Stomach smooth muscle (tissue), 2 donors: Measurements from ENCODE around the gene NLRP3.
A peak's percentile ranks its signal among the peaks of the same experiment; 100 is the strongest.
"Not testable (repeated sequence)": the region's sequence is repeated elsewhere in the genome, so short reads cannot be mapped to it uniquely, and the experiment has no call there.

Experiments
- H3K27ac ChIP-seq: one replicate; pipeline ENCODE4 v1.7.0; 2013; ENCODE audit warnings: mild to moderate bottlenecking, low read length, inconsistent platforms
- H3K27me3 ChIP-seq, 2 donors: one replicate each; pipeline ENCODE4 v1.7.0; 2013; ENCODE audit warnings: low read length in 2 of 2; ENCODE audit not compliant: insufficient read depth in 2 of 2, control insufficient read depth in 1 of 2
- H3K36me3 ChIP-seq, 2 donors: one replicate each; pipeline ENCODE4 v1.7.0; 2013; ENCODE audit warnings: low read length in 2 of 2; ENCODE audit not compliant: control insufficient read depth in 2 of 2, insufficient read depth in 2 of 2
- H3K4me1 ChIP-seq: one replicate; pipeline ENCODE4 v1.7.0; 2013; ENCODE audit warnings: low read length; ENCODE audit not compliant: control insufficient read depth, insufficient read depth
- H3K4me3 ChIP-seq, 2 donors: one replicate each; pipeline ENCODE4 v1.7.0; 2013; ENCODE audit warnings: low read length in 2 of 2
- H3K9ac ChIP-seq, 2 donors: one replicate each; pipeline ENCODE4 v1.7.0; 2013; ENCODE audit warnings: low read length in 2 of 2, mild to moderate bottlenecking in 1 of 2
- H3K9me3 ChIP-seq, 2 donors: one replicate each; pipeline ENCODE4 v1.7.0; 2013; ENCODE audit warnings: low read length in 2 of 2; ENCODE audit not compliant: control insufficient read depth in 2 of 2
- donor health status: healthy.
- donor health status: Pancreatic carcinoma.

The NLRP3 gene

DNA sequence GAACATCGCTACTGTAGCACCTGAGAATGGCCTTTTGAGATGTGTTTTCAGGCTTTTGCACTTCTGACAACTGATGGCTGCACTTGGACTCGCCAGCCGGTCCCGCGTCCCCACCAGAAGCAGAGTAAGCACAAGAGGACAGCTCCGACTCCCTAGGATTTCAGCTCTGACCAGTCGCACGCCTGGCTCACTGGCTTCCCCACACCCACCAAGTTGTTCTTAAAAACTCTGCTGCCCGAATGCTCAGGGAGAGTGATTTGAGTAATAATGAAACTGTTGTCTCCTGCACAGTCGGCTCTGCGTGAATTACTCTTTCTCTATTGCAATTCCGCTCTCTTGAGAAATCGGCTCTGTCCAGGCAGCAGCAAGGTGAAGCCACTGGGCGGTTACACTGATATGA is 40.2 kb upstream of the NLRP3 start:
- Histone ChIP-seq H3K27me3 (peaks cover 0 to 5% of the 10 kb centered on the region in 2 donors), H3K9ac (no peak overlapping the region), H3K36me3 (no peaks in the 10 kb centered on the region)

DNA sequence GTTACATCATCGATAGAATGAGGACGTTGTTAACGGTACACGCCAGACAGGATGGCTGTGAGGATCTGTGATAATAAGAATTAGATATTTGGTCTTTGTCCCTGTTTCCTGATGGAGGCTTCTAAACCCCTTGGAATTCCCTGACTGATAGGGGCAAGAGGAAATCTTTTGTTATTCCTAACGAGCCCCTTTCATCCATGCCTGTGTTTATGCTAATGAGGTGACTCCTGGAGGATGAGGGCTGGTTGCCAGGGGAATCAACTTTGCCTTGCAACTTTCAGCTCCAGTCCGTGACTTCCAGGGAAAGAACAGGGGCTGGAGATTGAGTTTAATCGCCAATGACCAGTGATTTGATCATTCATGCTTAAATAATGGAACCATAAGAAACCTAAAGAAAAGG is 39.3 kb upstream of the NLRP3 start:
- no peaks in the 10 kb centered on the region for H3K9me3 ChIP-seq
- H3K4me1 ChIP-seq, result peaks cover under 1% of the 10 kb centered on the region
- no peaks in the 10 kb centered on the region for H3K36me3 ChIP-seq
- H3K9ac ChIP-seq, result no peak overlapping the region
- no peak overlapping the region for H3K27ac ChIP-seq
- peaks cover 0 to 5% of the 10 kb centered on the region in 2 donors for H3K27me3 ChIP-seq
- H3K4me3 ChIP-seq, result no peak overlapping the region

More for the DNA sequence above, 40.2 kb upstream of the NLRP3 start:
- no peak overlapping the region for H3K4me3 ChIP-seq
- no peaks in the 10 kb centered on the region for H3K9me3 ChIP-seq
- no peak overlapping the region for H3K27ac ChIP-seq
- H3K4me1 ChIP-seq, result peaks cover 7% of the 10 kb centered on the region

DNA sequence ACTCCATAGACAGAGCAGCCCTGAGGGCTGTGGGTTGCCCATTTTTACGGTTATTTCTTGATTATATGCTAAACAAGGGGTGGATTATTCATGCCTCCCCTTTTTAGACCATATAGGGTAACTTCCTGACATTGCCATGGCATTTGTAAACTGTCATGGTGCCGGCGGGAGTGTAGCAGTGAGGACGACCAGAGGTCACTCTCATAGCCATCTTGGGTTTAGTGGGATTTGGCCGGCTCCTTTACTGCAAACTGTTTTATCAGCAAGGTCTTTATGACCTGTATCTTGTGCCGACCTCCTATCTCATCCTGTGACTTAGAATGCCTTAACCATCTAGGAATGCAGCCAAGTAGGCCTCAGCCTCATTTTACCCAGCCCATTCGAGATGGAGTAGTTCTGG is 38.3 kb upstream of the NLRP3 start:
- H3K4me3 ChIP-seq, H3K27ac ChIP-seq, H3K27me3 ChIP-seq, H3K9ac ChIP-seq, H3K36me3 ChIP-seq, H3K9me3 ChIP-seq, H3K4me1 ChIP-seq: not testable (repeated sequence)

DNA sequence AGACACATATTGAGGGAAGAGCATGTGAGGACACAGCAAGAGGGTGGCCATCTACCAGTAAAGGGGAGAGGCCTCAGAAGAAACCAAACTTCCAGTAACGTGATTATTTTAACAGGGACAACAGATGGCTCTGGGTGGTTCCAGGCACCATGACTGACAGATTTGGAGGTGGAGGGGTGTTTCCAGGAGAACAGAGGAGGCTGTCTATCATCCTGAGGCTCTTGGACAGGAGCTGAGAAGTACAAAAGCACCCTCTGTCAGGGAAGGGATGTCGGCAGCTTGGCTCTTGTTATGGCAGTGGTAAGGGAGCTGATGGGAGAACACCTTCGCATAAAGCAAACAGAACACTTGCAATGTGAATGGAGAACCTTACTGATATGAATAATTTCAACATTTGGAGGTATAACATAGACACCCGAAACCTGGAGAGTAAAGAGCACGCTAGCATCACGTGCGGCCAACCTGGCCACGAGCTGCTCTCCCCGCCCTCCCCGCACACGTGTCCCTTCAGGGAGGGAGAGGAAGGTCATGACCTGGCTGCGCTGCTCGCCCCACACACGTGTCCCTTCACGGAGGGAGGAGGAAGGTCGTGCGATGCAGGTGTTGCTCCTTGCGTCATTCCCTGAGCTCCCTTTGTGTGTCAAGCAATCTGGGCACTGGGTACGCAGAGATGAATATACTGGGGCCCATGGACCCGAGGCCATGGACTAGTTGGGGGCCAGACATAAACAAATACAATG is 37.5 kb upstream of the NLRP3 start:
- Histone ChIP-seq H3K9me3 (no peaks in the 10 kb centered on the region), H3K36me3 (no peaks in the 10 kb centered on the region), H3K9ac (no peak overlapping the region), H3K4me1 (no peaks in the 10 kb centered on the region), H3K27me3 (peaks cover 0 to 5% of the 10 kb centered on the region in 2 donors), H3K27ac (no peak overlapping the region), H3K4me3 (no peak overlapping the region)

DNA sequence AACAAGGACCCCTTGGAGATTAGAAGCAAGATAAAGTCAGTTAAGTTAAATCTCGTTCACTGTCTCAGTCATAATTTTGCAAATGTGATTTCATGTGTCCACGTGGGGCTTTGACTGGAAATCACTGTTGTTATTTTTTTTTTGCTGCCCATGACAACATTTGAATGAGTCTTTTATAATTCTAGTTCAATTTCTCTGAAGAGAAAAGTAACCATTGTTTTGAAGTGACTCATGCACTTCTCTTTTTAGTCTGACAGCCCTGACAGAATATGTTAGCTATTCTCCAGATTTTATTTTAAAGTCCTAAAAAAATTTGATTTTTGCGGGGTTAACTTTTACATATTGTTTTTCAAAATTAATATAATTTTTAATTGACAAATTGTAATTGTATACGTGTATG is 30.7 kb upstream of the NLRP3 start:
- H3K4me3 ChIP-seq, result no peak overlapping the region
- no peak overlapping the region for H3K27ac ChIP-seq

DNA sequence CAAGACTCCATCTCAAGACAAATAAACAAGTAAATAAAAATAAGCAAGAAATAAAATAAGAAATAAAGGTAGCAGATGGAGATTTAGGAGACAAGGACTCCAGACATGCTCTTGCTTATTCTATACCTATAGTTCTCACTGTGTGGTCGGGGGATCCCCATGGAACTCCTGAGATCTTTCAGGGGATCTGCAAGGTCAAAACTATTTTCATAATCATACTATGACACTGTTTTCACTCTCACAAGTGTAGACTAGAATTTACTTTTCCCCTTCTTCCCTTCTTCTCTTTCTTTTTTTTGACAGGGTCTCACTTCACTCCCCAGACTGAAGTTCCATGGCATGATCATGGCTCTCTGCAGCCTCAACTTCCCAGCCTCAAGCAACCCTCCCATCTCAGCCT is 29.8 kb upstream of the NLRP3 start:
- Histone ChIP-seq H3K4me3 (no peak overlapping the region), H3K9me3 (no peaks in the 10 kb centered on the region), H3K36me3 (no peaks in the 10 kb centered on the region), H3K9ac (no peak overlapping the region), H3K27me3 (peaks cover 0 to 2% of the 10 kb centered on the region in 2 donors), H3K4me1 (peaks cover 4% of the 10 kb centered on the region), H3K27ac (no peak overlapping the region)

More for the DNA sequence above, 30.7 kb upstream of the NLRP3 start:
- H3K9ac ChIP-seq, result no peak overlapping the region
- no peaks in the 10 kb centered on the region for H3K9me3 ChIP-seq
- H3K4me1 ChIP-seq, result peaks cover 4% of the 10 kb centered on the region
- H3K36me3 ChIP-seq, result no peaks in the 10 kb centered on the region
- peaks cover 0 to 2% of the 10 kb centered on the region in 2 donors for H3K27me3 ChIP-seq

DNA sequence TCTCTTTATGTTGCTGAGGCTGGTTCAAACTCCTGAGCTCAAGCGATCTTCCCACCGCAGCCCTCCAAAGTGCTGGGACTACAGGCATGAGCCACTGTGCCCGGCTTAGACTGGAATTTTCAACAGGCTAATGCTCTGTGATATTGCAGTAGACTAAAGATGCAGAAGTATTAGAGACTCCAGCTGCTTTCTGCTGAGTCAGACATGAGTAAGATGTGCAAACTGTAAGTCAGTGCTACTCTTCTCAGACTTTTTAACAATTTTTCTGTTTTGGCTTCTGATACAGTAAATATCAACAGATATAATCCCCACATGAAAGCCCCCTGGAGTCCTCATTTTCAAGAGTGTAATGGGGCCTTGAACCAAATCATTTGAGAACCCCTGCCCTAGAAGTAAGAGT is 29.3 kb upstream of the NLRP3 start:
- Histone ChIP-seq H3K27me3 (peaks cover 0 to 2% of the 10 kb centered on the region in 2 donors), H3K9me3 (no peaks in the 10 kb centered on the region), H3K4me1 (peaks cover 4% of the 10 kb centered on the region), H3K36me3 (no peaks in the 10 kb centered on the region), H3K9ac (no peak overlapping the region), H3K4me3 (no peak overlapping the region), H3K27ac (no peak overlapping the region)

DNA sequence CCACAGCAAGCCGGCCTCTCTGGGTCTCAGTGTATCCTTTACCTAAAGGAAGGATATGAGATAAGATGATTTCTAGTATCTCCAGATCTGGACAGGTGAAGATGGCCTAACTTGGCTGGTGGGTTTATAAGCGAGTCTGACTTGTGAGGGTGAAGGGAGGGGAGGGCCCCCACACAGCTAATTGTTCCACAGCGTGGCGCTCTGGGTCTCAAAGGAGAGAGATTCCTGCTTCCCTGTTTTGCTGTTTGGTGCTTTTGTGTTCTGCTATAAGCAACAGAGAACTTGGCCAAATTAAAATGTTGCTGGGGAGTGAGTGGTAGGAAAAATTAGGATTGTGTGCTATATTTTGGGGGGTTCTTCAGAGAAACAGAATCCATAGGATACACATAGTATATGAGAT is 28.9 kb upstream of the NLRP3 start:
- peaks cover 4% of the 10 kb centered on the region for H3K4me1 ChIP-seq
- H3K27ac ChIP-seq, result no peak overlapping the region
- no peaks in the 10 kb centered on the region for H3K9me3 ChIP-seq
- no peak overlapping the region for H3K4me3 ChIP-seq
- no peak overlapping the region for H3K9ac ChIP-seq
- no peaks in the 10 kb centered on the region for H3K36me3 ChIP-seq
- peaks cover 0 to 2% of the 10 kb centered on the region in 2 donors for H3K27me3 ChIP-seq

DNA sequence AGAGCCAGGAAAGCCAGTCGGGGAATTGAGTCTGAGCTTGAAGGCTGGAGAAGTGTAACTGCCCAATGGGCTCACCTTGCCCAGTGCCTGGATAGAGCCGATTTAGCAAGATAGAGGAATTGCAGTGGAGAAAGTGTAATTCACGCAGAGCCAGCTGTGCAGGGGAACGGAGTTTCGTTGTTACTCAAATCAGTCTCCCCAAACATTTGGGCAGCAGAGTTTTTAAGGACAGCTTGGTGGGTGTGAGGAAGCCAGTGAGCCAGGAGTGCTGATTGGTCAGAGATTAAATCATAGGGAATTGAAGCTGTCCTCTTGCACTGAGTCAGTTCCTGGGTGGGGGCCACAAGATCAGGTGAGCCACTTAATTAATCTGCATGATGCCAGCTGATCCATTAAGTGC is 28.4 kb upstream of the NLRP3 start:
- no peak overlapping the region for H3K27ac ChIP-seq
- H3K27me3 ChIP-seq, result peaks cover 0 to 2% of the 10 kb centered on the region in 2 donors
- H3K9me3 ChIP-seq, result no peaks in the 10 kb centered on the region
- no peak overlapping the region for H3K9ac ChIP-seq
- peaks cover 4% of the 10 kb centered on the region for H3K4me1 ChIP-seq
- H3K4me3 ChIP-seq, result no peak overlapping the region
- H3K36me3 ChIP-seq, result no peaks in the 10 kb centered on the region

DNA sequence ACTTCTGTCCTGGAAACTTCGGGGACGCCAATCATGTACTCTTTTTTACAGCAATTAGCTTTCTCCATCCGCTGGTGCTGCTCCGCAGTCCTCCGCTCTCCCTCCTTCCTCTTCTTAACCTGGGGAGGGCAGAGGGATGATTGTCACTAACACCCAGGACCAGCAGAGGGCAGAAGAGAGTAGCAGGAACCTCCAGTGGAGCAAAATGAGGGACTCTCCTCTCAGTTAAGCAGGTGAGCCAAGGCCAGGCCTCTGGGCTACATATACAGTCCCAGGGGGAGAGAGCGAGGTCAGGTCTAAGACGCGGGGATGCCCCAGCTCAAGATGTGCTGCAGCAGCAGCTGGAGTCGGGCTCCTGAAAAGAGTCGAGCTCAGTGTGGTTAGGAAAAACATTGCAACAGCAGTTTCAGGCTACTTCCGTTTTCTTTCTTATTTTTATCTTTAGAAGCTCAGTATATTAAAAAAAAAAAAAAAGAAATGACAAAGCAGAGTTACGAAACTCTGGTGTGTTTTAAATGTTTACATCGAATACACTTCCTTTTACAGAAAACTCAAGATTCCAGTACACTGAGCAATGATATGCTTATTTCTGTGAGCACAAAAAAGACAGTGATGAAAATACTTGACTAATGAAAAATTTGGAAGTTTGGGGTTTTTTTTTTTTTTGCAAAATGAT is 25.7 kb upstream of the NLRP3 start:
- Histone ChIP-seq H3K36me3 (no peaks in the 10 kb centered on the region), H3K27me3 (peaks cover 0 to 2% of the 10 kb centered on the region in 2 donors), H3K27ac (no peak overlapping the region), H3K9me3 (no peaks in the 10 kb centered on the region), H3K9ac (peak overlapping the region in 1 of 2 donors; percentile 29), H3K4me1 (peaks cover 4% of the 10 kb centered on the region), H3K4me3 (peak overlapping the region in 1 of 2 donors; percentile 60)

DNA sequence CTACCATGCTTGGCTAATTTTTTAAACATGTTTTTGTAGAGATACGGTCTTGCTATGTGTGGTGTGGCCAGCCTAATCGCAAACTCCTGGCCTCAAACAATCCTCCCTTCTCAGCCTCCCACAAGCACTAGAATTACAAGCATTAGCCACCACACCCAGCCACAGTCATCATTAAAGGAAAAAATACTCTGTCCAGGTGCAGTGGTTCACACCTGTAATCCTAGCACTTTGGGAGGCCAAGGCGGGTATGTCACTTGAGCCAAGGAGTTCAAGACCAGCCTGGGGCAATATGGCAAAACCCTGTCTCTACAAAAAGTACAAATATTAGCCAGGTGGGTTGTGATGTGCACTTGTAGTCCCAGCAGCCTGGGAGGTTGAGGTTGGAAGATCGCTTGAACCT is 25.0 kb upstream of the NLRP3 start:
- Histone ChIP-seq H3K36me3 (no peaks in the 10 kb centered on the region), H3K27me3 (peaks cover 0 to 2% of the 10 kb centered on the region in 2 donors), H3K9me3 (no peaks in the 10 kb centered on the region), H3K4me3 (no peak overlapping the region), H3K4me1 (peaks cover 4% of the 10 kb centered on the region), H3K9ac (no peak overlapping the region), H3K27ac (no peak overlapping the region)
